Rectal smooth muscle tissue (tissue), 1 donor: ENCODE results near the gene NDUFS4.

Experiments used
- H3K27ac ChIP-seq: one replicate; pipeline ENCODE4 v1.7.0; 2013; ENCODE audit warnings: low read depth, low read length, inconsistent platforms
- H3K27me3 ChIP-seq: one replicate; pipeline ENCODE4 v1.7.0; 2013; ENCODE audit warnings: low read length; ENCODE audit not compliant: control insufficient read depth, insufficient read depth
- H3K36me3 ChIP-seq: one replicate; pipeline ENCODE4 v1.7.0; 2013; ENCODE audit warnings: low read length; ENCODE audit not compliant: control insufficient read depth, insufficient read depth
- H3K4me1 ChIP-seq: one replicate; pipeline ENCODE4 v1.7.0; 2013; ENCODE audit warnings: low read length; ENCODE audit not compliant: control insufficient read depth, insufficient read depth
- H3K4me3 ChIP-seq: one replicate; pipeline ENCODE4 v1.7.0; 2013; ENCODE audit warnings: low read length
- H3K9ac ChIP-seq: one replicate; pipeline ENCODE4 v1.7.0; 2013; ENCODE audit warnings: low read length

The NDUFS4 gene

GRCh38 chr5:53552561-53552960, 7.9 kb upstream of the NDUFS4 start:
- Histone ChIP-seq H3K4me3 (no peak overlapping the region), H3K4me1 (no peaks in the 10 kb centered on the region), H3K9ac (no peak overlapping the region), H3K36me3 (no peaks in the 10 kb centered on the region), H3K27ac (no peak overlapping the region), H3K27me3 (no peaks in the 10 kb centered on the region)

- no peaks in the 10 kb centered on the region for H3K4me1 ChIP-seq
- no peak overlapping the region for H3K9ac ChIP-seq
- no peak overlapping the region for H3K4me3 ChIP-seq
- H3K27me3 ChIP-seq = no peaks in the 10 kb centered on the region
- H3K27ac ChIP-seq = no peak overlapping the region
- H3K36me3 ChIP-seq = no peaks in the 10 kb centered on the region
These were observed 6.0 kb upstream of the NDUFS4 start for GRCh38 chr5:53554444-53554843.

DNA sequence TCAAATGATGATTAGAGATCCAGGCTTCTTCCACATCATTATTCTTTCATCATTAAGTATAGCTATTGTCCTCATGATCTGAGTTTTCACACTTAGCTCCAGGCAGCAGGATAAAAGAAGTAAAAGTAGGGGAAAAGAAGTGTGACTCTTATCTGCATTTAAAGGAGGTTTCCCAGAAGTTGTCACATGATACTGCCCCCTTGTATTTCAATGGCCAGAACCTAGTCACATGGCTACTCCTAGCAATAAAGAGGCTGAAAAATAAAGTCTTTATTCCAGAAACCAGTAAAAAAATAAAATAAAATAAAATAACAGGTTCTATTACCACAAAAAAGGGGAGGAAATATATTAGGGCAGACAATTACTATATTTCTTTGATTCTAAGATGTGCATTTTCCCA, 5.3 kb upstream of the NDUFS4 start:
- Histone ChIP-seq H3K4me1 (no peaks in the 10 kb centered on the region), H3K27ac (no peak overlapping the region), H3K4me3 (no peak overlapping the region), H3K27me3 (no peaks in the 10 kb centered on the region), H3K9ac (no peak overlapping the region), H3K36me3 (no peaks in the 10 kb centered on the region)

DNA sequence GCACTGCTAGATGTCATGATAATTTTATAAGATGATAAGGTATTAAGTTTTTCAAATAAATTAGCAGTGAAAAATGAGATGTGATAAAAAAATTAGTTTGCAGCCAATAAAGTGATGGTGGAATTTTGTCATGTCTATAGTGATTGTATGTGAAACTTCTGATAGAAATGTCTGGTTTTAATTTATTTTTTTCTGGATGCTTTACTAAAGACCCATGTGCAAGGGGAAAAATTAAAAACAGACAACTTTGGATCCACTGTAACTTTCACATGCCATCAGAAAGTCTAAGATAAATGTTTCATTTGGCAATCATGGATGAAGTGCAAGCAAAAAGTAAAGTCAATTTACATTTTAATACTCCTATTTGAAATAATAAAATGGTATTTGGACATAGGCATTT, 4.4 kb upstream of the NDUFS4 start:
- no peak overlapping the region for H3K9ac ChIP-seq
- no peaks in the 10 kb centered on the region for H3K27me3 ChIP-seq
- H3K4me1 ChIP-seq = no peaks in the 10 kb centered on the region
- no peak overlapping the region for H3K4me3 ChIP-seq
- H3K27ac ChIP-seq = no peak overlapping the region
- H3K36me3 ChIP-seq = no peaks in the 10 kb centered on the region

- Histone ChIP-seq H3K27me3 (no peaks in the 10 kb centered on the region), H3K9ac (no peak overlapping the region), H3K36me3 (no peaks in the 10 kb centered on the region), H3K4me3 (no peak overlapping the region), H3K27ac (no peak overlapping the region), H3K4me1 (peaks cover 3% of the 10 kb centered on the region)
These were observed 3.1 kb upstream of the NDUFS4 start for GRCh38 chr5:53557386-53557785.

GRCh38 chr5:53558966-53559365, 1.5 kb upstream of the NDUFS4 start:
- H3K4me1 ChIP-seq = peaks cover 3% of the 10 kb centered on the region
- no peaks in the 10 kb centered on the region for H3K27me3 ChIP-seq
- H3K27ac ChIP-seq = no peak overlapping the region
- no peak overlapping the region for H3K9ac ChIP-seq
- no peaks in the 10 kb centered on the region for H3K36me3 ChIP-seq
- H3K4me3 ChIP-seq = no peak overlapping the region

GRCh38 chr5:53560028-53560427, 411 bp upstream of the NDUFS4 start:
- no peak overlapping the region for H3K9ac ChIP-seq
- no peaks in the 10 kb centered on the region for H3K27me3 ChIP-seq
- H3K36me3 ChIP-seq = no peaks in the 10 kb centered on the region
- no peak overlapping the region for H3K27ac ChIP-seq
- peak overlapping the region; percentile 88 for H3K4me3 ChIP-seq
- peaks cover 3% of the 10 kb centered on the region for H3K4me1 ChIP-seq

DNA sequence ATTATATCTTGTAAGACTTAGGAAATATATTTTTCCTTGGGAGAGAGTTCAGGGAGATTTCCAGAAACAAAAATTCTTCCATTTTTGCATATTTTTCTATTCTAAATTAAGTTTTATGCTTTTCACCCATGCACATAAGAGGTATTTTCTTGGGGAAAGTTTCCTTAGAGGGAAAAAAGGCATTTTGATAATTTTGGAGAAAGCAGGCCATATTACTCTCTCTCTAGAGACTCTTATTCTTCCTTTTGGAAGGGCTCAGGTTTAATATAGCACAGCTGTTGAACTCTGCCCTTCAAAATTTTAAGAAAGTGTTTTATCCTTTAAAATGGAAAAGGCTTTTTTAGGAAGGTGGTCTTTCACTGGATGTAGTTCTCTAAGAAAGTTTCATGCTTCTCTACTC, 8.0 kb downstream of the NDUFS4 start:
- Histone ChIP-seq H3K9ac (no peak overlapping the region), H3K4me1 (peaks cover 3% of the 10 kb centered on the region), H3K36me3 (no peaks in the 10 kb centered on the region), H3K27ac (no peak overlapping the region), H3K4me3 (no peak overlapping the region), H3K27me3 (no peaks in the 10 kb centered on the region)

DNA sequence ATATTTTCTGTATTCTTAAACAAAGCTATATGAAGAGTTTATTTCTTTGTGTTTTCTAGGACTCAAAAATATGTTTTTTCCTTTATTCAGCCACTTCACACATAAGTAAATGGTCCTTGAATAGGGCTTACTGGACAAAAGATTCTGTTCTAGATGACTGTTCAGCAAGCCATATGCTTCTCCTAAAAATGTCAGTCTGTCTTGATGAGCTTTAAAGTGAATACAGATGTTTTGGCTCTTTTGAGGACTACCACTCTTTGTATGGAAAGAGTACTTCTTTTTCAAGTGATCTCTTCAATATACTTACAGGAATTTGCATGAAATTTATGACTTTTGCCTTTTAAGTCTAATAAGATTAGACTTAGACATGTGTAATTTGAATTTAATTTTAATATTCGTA, 8.4 kb downstream of the NDUFS4 start:
- H3K27me3 ChIP-seq = no peaks in the 10 kb centered on the region
- no peaks in the 10 kb centered on the region for H3K36me3 ChIP-seq
- H3K27ac ChIP-seq = no peak overlapping the region
- no peak overlapping the region for H3K9ac ChIP-seq
- no peak overlapping the region for H3K4me3 ChIP-seq
- H3K4me1 ChIP-seq = peaks cover 3% of the 10 kb centered on the region

- Histone ChIP-seq H3K36me3 (no peaks in the 10 kb centered on the region), H3K4me3 (no peak overlapping the region), H3K27ac (no peak overlapping the region), H3K4me1 (peaks cover 3% of the 10 kb centered on the region), H3K27me3 (no peaks in the 10 kb centered on the region), H3K9ac (no peak overlapping the region)
These were observed 9.0 kb downstream of the NDUFS4 start for GRCh38 chr5:53569453-53569852.

- H3K9ac ChIP-seq = no peak overlapping the region
- H3K27ac ChIP-seq = no peak overlapping the region
- H3K27me3 ChIP-seq = no peaks in the 10 kb centered on the region
- peaks cover 3% of the 10 kb centered on the region for H3K4me1 ChIP-seq
- H3K36me3 ChIP-seq = no peaks in the 10 kb centered on the region
- no peak overlapping the region for H3K4me3 ChIP-seq
These were observed 11.0 kb downstream of the NDUFS4 start for GRCh38 chr5:53571403-53571802.

DNA sequence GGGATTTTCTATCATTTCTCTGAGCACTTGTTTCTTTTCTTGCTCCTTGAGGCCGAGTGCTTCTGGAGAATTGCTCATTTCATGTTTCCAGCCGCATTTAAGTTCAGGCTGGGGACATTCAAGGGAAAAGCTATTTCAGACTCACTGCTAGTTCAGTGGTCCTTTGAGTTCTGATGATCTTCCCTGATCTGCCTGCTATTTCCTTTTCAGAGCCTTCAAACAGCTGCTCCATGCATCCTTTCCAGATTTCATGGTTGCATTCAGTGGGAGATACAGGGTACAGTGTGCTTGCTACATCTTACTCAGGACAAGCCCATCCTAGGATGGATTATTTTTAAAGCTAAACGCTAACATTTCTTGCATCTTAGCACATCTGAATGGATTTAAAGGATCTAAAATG, 14.7 kb downstream of the NDUFS4 start:
- Histone ChIP-seq H3K4me1 (peaks cover 4% of the 10 kb centered on the region), H3K9ac (no peak overlapping the region), H3K36me3 (no peaks in the 10 kb centered on the region), H3K4me3 (no peak overlapping the region), H3K27me3 (no peaks in the 10 kb centered on the region), H3K27ac (no peak overlapping the region)

DNA sequence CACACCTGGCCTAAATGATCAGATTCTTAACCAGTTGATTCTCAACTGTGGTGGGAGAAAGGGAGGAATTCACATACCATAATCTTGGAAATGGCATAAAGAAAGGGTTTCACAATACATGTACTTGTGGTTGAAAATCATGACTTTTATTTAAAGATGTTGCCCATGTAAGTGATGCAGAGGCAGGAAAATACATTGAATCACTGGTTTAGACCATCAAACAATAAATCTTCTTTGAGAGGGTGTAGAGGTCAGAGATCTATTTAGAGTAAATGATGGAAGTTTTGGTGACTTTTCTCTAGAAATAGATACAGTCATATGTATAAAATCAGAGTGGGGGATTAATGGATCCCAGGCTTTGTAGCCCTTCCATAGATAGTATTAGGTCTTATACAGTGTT, 15.4 kb downstream of the NDUFS4 start:
- H3K9ac ChIP-seq = no peak overlapping the region
- no peaks in the 10 kb centered on the region for H3K27me3 ChIP-seq
- no peak overlapping the region for H3K4me3 ChIP-seq
- peaks cover 4% of the 10 kb centered on the region for H3K4me1 ChIP-seq
- H3K27ac ChIP-seq = no peak overlapping the region
- no peaks in the 10 kb centered on the region for H3K36me3 ChIP-seq

- H3K4me3 ChIP-seq = no peak overlapping the region
- peaks cover 2% of the 10 kb centered on the region for H3K4me1 ChIP-seq
- no peaks in the 10 kb centered on the region for H3K36me3 ChIP-seq
- no peaks in the 10 kb centered on the region for H3K27me3 ChIP-seq
- H3K9ac ChIP-seq = no peak overlapping the region
- H3K27ac ChIP-seq = no peak overlapping the region
These were observed 16.2 kb downstream of the NDUFS4 start for GRCh38 chr5:53576674-53577073.
